Endothelial cell of umbilical vein (primary cell): ENCODE results near the gene MLPH.

Experiments used
- EZH2 ChIP-seq: IDR thresholded peaks from 2 replicates; pipeline ENCODE4 v1.6.1; 2012; ENCODE audit warnings: borderline replicate concordance, low read depth, mild to moderate bottlenecking, moderate library complexity, low read length, inconsistent platforms; ENCODE audit not compliant: severe bottlenecking
- FOS ChIP-seq: IDR thresholded peaks from 2 replicates; pipeline ENCODE4 v1.6.1; 2011; ENCODE audit warnings: mild to moderate bottlenecking, low read length, moderate library complexity, borderline replicate concordance; ENCODE audit not compliant: insufficient read depth
- GATA2 ChIP-seq: IDR thresholded peaks from 2 replicates; pipeline ENCODE4 v1.7.0; 2011; ENCODE audit warnings: low read depth, mild to moderate bottlenecking, moderate library complexity, mixed read lengths, low read length; ENCODE audit not compliant: insufficient read length, insufficient read depth
- JUN ChIP-seq: IDR thresholded peaks from 2 replicates; pipeline ENCODE4 v1.6.1; 2011; ENCODE audit warnings: borderline replicate concordance, low read depth; ENCODE audit not compliant: insufficient read length, insufficient read depth
- MYC ChIP-seq: IDR thresholded peaks from one replicate; pipeline ENCODE4 v1.6.1; 2011; ENCODE audit warnings: mild to moderate bottlenecking, low read depth, low read length
- POLR2A ChIP-seq: IDR thresholded peaks from 2 replicates; pipeline ENCODE4 v1.6.1; 2012; ENCODE audit warnings: low read depth, mild to moderate bottlenecking, control low read depth, low read length
- POLR2AphosphoS5 ChIP-seq: IDR thresholded peaks from 2 replicates; pipeline ENCODE4 v1.6.1; 2012; ENCODE audit warnings: low read depth, mild to moderate bottlenecking, control low read depth, low read length, moderate library complexity; ENCODE audit not compliant: insufficient read depth
- TF ChIP-seq, protein P1 (sequence below), 2 donors: IDR thresholded peaks; 1 replicate in 1 of 2; 2 replicates in 1 of 2; pipeline ENCODE4 v1.5.1; 2011; ENCODE audit warnings: low read length in 2 of 2, mild to moderate bottlenecking in 2 of 2, moderate library complexity in 2 of 2, control low read depth in 1 of 2, inconsistent platforms in 1 of 2, low read depth in 1 of 2; ENCODE audit not compliant: insufficient read depth in 1 of 2; ENCODE audit errors: extremely low read depth in 1 of 2
- TF ChIP-seq, protein P2 (sequence below): IDR thresholded peaks from 2 replicates; pipeline ENCODE4 v1.6.1; 2011; ENCODE audit not compliant: insufficient read depth, insufficient read length

DNA sequence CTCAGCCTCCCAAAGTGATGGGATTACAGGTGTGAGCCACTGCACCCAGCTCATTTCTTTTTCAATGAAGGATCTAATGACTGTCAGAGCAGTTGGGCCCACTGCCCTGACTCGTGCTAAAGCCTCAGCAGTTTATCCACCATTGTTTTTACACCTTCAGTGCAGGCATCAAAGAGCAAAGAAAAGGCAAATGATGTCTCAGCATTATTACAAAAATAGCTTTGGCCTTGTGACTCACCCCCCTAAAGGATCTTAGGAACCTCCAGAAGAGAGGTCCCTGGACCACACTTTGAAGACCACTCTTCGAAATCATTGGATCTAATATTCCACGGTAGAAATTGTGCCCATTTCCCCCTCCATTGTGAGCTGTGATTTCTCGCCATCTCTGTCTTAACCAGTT is 21.3 kb downstream of the MLPH start:
- TF ChIP-seq FOS (no peak), POLR2A (no peak), EZH2 (no peak), POLR2AphosphoS5 (no peak), MYC (no peak), GATA2 (no peak), JUN (no peak)
- TF ChIP-seq, protein P1, sequence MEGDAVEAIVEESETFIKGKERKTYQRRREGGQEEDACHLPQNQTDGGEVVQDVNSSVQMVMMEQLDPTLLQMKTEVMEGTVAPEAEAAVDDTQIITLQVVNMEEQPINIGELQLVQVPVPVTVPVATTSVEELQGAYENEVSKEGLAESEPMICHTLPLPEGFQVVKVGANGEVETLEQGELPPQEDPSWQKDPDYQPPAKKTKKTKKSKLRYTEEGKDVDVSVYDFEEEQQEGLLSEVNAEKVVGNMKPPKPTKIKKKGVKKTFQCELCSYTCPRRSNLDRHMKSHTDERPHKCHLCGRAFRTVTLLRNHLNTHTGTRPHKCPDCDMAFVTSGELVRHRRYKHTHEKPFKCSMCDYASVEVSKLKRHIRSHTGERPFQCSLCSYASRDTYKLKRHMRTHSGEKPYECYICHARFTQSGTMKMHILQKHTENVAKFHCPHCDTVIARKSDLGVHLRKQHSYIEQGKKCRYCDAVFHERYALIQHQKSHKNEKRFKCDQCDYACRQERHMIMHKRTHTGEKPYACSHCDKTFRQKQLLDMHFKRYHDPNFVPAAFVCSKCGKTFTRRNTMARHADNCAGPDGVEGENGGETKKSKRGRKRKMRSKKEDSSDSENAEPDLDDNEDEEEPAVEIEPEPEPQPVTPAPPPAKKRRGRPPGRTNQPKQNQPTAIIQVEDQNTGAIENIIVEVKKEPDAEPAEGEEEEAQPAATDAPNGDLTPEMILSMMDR (IDR thresholded peaks at IDR 0.05; ENCODE audit: extremely low read depth in 1 of 2, insufficient read depth in 1 of 2, low read depth in 1 of 2, low read length in 2 of 2), result no peak
- TF ChIP-seq, protein P2, sequence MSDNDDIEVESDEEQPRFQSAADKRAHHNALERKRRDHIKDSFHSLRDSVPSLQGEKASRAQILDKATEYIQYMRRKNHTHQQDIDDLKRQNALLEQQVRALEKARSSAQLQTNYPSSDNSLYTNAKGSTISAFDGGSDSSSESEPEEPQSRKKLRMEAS, result no peak
